M059J (cell line): ENCODE measurements around the gene NCK2. TPM values are rescaled to one million over a fixed set of nuclear protein-coding genes. Genes with fewer than 3 reads are reported as not detected.

ENCODE experiments used
- DNase-seq: peaks from one replicate; pipeline ENCODE4 v3.0.0-alpha.2; 2012; ENCODE audit warnings: low read depth
- total RNA-seq: library from RNA; depleted of rRNA; stranded (reverse); fragments of >200 nt; shearing (Covaris generic); gene quantifications from 2 replicates; pipeline ENCODE4 v1.2.3, GENCODE V29; 2014

Gene NCK2
- total RNA-seq, 1 experiment from 2014 or later, result 16.4 TPM

- DNase-seq, result no peak
Measured at GRCh38 chr2:105925390-105925789, 180.7 kb downstream of the NCK2 start.

DNA sequence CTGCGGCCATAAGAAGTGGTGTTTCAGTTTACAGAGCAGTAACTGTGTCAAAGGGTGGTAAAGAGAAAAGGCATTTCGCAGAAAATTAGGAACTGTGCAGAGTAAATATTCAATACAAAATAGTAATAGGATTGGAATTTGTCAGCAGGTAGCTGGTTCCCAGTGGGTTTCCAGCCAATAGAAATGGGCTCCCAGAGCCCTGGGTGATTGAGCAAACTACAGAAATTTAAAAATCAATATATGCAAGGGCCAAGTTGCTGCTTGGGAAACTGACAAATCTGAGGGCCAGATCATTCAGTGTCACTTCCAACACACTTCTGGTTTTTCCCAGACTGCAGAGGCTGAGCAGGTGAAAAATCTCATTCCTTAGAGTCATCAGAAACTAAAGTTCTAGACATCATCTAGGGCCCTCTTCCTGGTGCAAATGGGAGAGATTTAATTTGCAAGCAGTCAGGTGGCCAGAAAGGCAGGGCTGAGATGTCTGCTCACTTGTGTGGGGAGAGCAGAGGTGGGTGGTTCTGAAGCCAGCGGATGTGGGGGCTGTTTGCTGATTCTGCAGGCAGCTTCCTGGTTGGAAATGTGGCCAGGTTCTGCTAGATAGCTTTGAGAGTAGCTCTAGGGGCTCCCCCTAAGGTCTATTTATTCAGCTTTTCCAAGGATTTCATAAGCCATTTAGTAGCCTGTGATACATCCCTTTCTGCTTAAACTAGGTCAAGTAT lies 182.4 kb downstream of the NCK2 start:
- no peak for DNase-seq

GRCh38 chr2:105928086-105928485 lies 183.4 kb downstream of the NCK2 start:
- no peak for DNase-seq

DNA sequence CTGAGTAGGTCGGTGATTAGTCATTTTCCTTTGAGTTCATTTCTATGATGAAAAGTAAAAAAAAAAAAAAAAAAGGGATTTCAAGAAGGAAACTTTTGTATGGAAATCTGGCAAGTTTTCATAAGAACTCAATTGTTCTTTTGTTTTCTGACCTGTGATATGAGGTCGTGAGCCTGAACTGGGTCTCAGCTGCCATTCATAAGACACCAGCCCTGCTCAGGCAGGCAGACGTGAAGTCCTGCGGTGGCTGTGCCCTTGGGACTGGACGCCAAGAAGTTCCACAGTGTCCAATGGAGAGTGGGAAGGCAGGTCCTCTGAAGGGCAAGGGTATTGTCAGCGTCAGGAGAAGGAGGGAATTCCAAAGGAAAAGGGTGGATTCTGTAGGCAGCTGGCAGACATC lies 183.9 kb downstream of the NCK2 start:
- DNase-seq, result no peak

DNA sequence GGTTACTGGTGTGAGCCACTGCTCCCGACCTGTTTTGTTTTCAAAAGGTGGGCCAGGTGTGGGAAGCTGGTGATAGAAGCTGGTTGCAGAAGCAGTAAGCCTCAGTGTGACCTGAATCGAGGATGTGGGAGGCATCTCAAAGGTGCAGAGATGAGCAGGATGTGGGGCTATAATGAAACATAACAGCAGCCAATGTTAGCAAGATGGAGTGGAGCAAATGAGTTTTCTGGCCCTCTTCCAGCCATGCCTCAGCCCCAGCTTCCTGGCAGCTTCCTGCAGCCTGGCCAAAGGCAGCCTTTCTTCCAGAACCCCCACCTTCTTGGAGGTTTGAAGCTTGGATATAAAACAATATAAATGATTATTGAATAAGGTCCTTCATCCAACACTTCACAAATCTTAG lies 184.8 kb downstream of the NCK2 start:
- DNase-seq, result peak; percentile 4

DNA sequence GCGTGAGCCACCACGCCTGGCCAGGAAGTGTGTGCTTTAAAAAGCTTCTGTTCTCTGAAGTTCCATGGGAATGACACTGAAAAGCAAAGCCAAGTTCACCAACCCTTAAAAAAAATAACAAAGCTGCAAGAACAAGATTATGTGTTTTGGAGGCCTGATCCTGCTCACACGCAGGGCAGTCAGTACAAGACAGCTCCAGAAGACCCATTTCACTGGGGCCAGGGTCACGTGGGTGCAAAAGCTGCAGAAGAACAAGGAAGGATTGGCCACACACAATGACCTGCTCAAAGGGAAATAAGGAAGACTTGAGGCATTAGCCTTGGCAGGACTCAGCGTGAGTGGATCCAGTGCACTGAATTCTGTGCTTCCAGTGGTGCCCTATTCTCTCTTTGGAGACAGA lies 187.9 kb downstream of the NCK2 start:
- no peak for DNase-seq

GRCh38 chr2:105933906-105934305 lies 189.2 kb downstream of the NCK2 start:
- DNase-seq, result no peak

DNA sequence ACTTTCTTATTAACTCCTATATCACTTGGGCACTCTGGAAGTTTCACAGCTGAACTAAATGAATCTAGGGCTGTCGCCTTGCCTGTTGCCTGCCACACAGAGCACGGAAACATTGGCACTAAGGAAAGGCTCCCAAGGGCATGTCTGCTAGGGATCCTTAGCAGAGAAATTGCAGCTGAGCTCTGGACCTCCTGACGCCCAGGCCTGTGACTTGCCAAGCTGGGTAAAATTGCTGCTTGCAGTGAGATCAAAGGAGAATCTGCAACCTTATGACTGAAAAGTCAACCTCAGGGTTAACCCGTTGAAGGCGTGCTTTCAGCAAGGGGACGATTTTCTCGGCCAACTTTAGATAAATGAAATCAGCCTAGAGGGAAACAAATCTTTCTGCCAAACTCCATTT lies 189.8 kb downstream of the NCK2 start:
- no peak for DNase-seq

DNA sequence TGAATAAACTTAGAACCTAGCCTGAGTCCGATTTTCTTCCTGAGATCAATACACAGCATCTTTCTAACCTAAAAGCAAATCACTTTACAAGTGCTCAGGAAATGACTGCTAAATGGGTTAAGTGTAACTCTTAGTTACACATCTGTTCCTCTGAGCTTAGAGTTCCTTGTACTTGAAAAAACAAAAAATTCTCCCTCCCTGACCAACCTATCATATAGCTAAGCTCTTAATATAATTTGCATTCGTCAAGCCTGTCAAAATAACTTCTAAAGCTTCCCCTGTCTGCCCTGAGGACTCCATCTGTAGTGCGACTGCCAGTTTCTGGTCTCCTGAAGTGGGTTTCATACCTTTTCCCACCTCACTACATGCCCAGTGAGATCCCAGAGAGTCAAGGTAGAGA lies 190.4 kb downstream of the NCK2 start:
- no peak for DNase-seq

- no peak for DNase-seq
Measured at GRCh38 chr2:105936954-105937353, 192.2 kb downstream of the NCK2 start.

- DNase-seq, result no peak
Measured at GRCh38 chr2:105937498-105938097, 192.9 kb downstream of the NCK2 start.
